HepG2 (cell line): ENCODE measurements around the gene NUDT8. TPM values are rescaled to one million over a fixed set of nuclear protein-coding genes. Genes with fewer than 3 reads are reported as not detected.

Source experiments
- EEA1 ChIP-seq: sonication (generic); formaldehyde crosslinking; IDR thresholded peaks from 2 replicates; pipeline ENCODE4 v1.5.1; 2020; ENCODE audit warnings: mild to moderate bottlenecking, missing genetic modification reagents, borderline replicate concordance
- HNRNPL ChIP-seq: fragments of 200-400 bp; formaldehyde crosslinking; IDR thresholded peaks from 2 replicates; pipeline ENCODE4 v1.6.1; 2017; ENCODE audit warnings: mild to moderate bottlenecking, low read depth, low read length
- STAG1 ChIP-seq: sonication (generic); formaldehyde crosslinking; IDR thresholded peaks from 2 replicates; pipeline ENCODE4 v1.4.0; 2020; ENCODE audit warnings: missing genetic modification reagents
- ZFY ChIP-seq: sonication (generic); formaldehyde crosslinking; IDR thresholded peaks from 2 replicates; pipeline ENCODE4 v1.4.0; 2020; ENCODE audit warnings: missing genetic modification reagents
- ZNF574 ChIP-seq: sonication (generic); formaldehyde crosslinking; IDR thresholded peaks from 2 replicates; pipeline ENCODE4 v1.4.0; 2020; ENCODE audit warnings: missing genetic modification reagents
- ZSCAN31 ChIP-seq: sonication (generic); formaldehyde crosslinking; IDR thresholded peaks from 2 replicates; pipeline ENCODE4 v1.5.0; 2020; ENCODE audit warnings: low read depth, mild to moderate bottlenecking, missing genetic modification reagents
- polyA plus RNA-seq, 8 experiments: library from polyadenylated mRNA; depleted of rRNA in 3 of 8; stranded (reverse) in 7 of 8; unstranded in 1 of 8; fragments of >200 nt; fragmentation: Illumina TruSeq in 4 of 8; extraction: Trizol in 4 of 8; gene quantifications; 2 replicates each; pipeline versions ENCODE4 v1.2.1 to v1.2.3, GENCODE V29; 2011 to 2016; ENCODE audit warnings: low read depth in 4 of 8, missing spikeins in 1 of 8, mixed read lengths in 1 of 8; ENCODE audit not compliant: insufficient read depth in 1 of 8
- total RNA-seq, 5 experiments: library from RNA; depleted of rRNA; stranded (reverse); fragments of >200 nt; fragmentation: Illumina TruSeq; extraction: Trizol; gene quantifications; 2 replicates each; pipeline ENCODE4 v1.2.3, GENCODE V29; 2016; ENCODE audit warnings: low read depth in 1 of 5
- TF ChIP-seq, protein P1 (sequence below): sonication (generic); formaldehyde crosslinking; conservative IDR thresholded peaks from 2 replicates; pipeline ENCODE4 v1.8.0; 2022; ENCODE audit warnings: low read depth, missing genetic modification reagents
- TF ChIP-seq, protein P2 (sequence below): sonication (generic); formaldehyde crosslinking; IDR thresholded peaks from 2 replicates; pipeline ENCODE4 v1.5.1; 2020; ENCODE audit warnings: mild to moderate bottlenecking, missing genetic modification reagents, moderate library complexity
- TF ChIP-seq, protein P3 (sequence below): sonication (generic); formaldehyde crosslinking; IDR thresholded peaks from 2 replicates; pipeline ENCODE4 v1.4.0; 2020; ENCODE audit warnings: mild to moderate bottlenecking, missing genetic modification reagents

NUDT8 gene
- total and polyA plus RNA-seq, 2 of the 13 experiments (the other 11 are each of a cell fraction or from before 2014, with no cell fraction given), result 6.7 to 25.8 TPM

DNA sequence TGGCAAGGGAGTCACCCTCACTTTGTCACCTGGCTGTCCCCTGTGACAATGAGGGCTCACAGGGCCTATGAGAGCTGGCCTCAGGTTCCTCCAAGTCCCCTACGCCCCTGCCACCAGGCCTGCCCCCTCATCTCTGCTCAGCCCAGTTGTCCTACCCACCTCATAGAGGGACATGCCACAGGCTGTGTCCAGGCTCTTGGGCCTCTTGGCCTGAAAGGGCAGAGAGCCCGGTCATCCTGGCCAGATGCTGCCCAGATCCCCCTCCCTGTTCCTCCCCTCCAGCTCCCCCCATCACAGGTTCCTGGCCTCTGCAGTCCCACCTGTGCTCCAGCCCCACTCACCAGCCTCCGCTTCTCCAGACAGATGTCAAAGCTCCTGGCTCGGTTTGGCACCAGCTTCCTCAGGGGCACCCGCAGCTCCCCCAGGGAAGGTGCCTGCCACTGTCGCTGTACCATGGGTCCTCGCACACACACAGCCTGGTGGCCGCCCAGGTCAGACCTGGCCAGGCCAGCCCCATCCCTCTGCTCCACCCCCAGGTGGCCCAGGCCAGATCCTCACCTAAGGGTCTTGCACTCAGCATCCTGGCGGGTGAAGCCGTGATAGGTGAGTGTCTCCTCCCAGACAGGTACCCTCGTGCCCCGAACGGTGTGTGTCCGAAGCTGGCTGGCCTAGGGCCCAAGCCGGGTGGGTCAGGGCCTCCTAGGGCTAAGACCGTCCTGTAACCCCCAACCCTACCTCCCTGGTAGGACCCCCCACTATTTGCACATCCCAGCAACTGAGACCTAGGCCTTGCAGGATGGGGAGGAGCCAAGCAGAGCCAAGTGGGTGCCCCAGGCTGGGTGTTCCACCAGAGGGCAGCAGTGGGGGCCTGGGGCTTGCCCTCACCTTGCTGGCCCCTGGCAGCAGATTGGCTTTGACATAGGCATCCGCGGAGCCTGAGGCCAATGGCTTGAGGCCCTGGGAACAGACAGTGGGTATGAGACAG lies 14.7 kb downstream of the NUDT8 start (continued):
- TF ChIP-seq, protein P1, sequence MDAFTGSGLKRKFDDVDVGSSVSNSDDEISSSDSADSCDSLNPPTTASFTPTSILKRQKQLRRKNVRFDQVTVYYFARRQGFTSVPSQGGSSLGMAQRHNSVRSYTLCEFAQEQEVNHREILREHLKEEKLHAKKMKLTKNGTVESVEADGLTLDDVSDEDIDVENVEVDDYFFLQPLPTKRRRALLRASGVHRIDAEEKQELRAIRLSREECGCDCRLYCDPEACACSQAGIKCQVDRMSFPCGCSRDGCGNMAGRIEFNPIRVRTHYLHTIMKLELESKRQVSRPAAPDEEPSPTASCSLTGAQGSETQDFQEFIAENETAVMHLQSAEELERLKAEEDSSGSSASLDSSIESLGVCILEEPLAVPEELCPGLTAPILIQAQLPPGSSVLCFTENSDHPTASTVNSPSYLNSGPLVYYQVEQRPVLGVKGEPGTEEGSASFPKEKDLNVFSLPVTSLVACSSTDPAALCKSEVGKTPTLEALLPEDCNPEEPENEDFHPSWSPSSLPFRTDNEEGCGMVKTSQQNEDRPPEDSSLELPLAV (CRISPR knock-in tag), result no peak
- TF ChIP-seq ZFY (CRISPR knock-in tag) (0 out of 2 replicates have a peak, but pooled peaks have one; percentile 29), ZSCAN31 (CRISPR knock-in tag) (no peak), EEA1 (CRISPR knock-in tag) (no peak), STAG1 (CRISPR knock-in tag) (peak; percentile 49), ZNF574 (peak; percentile 29), HNRNPL (peak; percentile 80; the same call in 1 of the 2 replicates)
- TF ChIP-seq, protein P2, sequence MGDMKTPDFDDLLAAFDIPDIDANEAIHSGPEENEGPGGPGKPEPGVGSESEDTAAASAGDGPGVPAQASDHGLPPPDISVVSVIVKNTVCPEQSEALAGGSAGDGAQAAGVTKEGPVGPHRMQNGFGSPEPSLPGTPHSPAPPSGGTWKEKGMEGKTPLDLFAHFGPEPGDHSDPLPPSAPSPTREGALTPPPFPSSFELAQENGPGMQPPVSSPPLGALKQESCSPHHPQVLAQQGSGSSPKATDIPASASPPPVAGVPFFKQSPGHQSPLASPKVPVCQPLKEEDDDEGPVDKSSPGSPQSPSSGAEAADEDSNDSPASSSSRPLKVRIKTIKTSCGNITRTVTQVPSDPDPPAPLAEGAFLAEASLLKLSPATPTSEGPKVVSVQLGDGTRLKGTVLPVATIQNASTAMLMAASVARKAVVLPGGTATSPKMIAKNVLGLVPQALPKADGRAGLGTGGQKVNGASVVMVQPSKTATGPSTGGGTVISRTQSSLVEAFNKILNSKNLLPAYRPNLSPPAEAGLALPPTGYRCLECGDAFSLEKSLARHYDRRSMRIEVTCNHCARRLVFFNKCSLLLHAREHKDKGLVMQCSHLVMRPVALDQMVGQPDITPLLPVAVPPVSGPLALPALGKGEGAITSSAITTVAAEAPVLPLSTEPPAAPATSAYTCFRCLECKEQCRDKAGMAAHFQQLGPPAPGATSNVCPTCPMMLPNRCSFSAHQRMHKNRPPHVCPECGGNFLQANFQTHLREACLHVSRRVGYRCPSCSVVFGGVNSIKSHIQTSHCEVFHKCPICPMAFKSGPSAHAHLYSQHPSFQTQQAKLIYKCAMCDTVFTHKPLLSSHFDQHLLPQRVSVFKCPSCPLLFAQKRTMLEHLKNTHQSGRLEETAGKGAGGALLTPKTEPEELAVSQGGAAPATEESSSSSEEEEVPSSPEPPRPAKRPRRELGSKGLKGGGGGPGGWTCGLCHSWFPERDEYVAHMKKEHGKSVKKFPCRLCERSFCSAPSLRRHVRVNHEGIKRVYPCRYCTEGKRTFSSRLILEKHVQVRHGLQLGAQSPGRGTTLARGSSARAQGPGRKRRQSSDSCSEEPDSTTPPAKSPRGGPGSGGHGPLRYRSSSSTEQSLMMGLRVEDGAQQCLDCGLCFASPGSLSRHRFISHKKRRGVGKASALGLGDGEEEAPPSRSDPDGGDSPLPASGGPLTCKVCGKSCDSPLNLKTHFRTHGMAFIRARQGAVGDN (CRISPR knock-in tag), result peak; percentile 31; the same call in 1 of the 2 replicates
- TF ChIP-seq, protein P3, sequence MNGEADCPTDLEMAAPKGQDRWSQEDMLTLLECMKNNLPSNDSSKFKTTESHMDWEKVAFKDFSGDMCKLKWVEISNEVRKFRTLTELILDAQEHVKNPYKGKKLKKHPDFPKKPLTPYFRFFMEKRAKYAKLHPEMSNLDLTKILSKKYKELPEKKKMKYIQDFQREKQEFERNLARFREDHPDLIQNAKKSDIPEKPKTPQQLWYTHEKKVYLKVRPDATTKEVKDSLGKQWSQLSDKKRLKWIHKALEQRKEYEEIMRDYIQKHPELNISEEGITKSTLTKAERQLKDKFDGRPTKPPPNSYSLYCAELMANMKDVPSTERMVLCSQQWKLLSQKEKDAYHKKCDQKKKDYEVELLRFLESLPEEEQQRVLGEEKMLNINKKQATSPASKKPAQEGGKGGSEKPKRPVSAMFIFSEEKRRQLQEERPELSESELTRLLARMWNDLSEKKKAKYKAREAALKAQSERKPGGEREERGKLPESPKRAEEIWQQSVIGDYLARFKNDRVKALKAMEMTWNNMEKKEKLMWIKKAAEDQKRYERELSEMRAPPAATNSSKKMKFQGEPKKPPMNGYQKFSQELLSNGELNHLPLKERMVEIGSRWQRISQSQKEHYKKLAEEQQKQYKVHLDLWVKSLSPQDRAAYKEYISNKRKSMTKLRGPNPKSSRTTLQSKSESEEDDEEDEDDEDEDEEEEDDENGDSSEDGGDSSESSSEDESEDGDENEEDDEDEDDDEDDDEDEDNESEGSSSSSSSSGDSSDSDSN (CRISPR knock-in tag), result 0 out of 2 replicates have a peak, but pooled peaks have one; percentile 26
